Fibroblast of lung (primary cell): ENCODE measurements around the gene IKZF5.

Experiments
- CTCF ChIP-seq, 2 donors: IDR thresholded peaks in 1 of 2; conservative IDR thresholded peaks in 1 of 2; 1 replicate in 1 of 2; 2 replicates in 1 of 2; pipeline ENCODE4 v1.5.1; 2011 to 2012; ENCODE audit warnings: low read length in 2 of 2, control low read depth in 1 of 2, inconsistent platforms in 1 of 2, low read depth in 1 of 2, mild to moderate bottlenecking in 1 of 2
- EZH2 ChIP-seq: IDR thresholded peaks from 2 replicates; pipeline ENCODE4 v1.5.1; 2012; ENCODE audit warnings: low read length, control low read depth, mild to moderate bottlenecking; ENCODE audit errors: missing control alignments

- TF ChIP-seq CTCF (conservative IDR thresholded peaks at IDR 0.05 in 1 of 2, IDR thresholded peaks at IDR 0.05 in 1 of 2; ENCODE audit: low read depth in 1 of 2, low read length in 2 of 2) (no peak), EZH2 (no peak)
Observed at GRCh38 chr10:123045961-123046731, 37.6 kb upstream of the IKZF5 start.
